Measurements from ENCODE around the gene SNX12.

DNA sequence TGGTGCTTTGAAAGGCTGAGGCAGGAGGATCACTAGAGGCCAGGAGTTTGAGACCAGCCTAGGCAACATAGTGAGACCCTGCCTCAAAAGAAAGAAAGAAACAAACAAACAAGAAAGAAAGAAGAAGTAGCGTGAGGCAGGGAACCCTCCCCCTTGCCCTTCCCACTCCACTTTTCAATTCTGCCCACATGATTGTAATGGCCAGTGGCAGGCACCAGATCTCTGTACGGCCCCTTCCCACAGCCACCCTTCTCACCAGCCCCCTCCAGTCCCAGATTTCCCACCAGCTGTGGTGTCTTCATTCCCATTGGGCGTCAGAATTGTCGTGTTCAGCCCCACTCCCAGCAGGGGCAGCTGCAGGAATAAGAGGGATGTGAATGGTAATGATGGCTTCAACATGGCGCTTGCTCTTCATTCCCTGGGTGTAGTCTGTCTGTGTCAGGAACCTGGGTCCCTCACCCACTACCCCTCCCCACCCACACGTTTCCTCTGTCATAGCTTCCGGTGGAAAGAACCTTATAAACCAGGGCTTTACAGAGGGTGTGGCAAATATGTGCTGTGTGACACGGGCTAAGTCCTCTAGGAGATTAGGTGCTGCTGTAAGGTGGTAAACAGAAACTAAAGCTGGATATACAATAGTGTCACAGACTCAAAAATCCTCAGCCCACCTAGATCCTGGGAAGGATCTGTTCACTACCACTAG is 43.2 kb upstream of the SNX12 start, which contains the start of gene IL2RG:
- TF ChIP-seq, protein P1, sequence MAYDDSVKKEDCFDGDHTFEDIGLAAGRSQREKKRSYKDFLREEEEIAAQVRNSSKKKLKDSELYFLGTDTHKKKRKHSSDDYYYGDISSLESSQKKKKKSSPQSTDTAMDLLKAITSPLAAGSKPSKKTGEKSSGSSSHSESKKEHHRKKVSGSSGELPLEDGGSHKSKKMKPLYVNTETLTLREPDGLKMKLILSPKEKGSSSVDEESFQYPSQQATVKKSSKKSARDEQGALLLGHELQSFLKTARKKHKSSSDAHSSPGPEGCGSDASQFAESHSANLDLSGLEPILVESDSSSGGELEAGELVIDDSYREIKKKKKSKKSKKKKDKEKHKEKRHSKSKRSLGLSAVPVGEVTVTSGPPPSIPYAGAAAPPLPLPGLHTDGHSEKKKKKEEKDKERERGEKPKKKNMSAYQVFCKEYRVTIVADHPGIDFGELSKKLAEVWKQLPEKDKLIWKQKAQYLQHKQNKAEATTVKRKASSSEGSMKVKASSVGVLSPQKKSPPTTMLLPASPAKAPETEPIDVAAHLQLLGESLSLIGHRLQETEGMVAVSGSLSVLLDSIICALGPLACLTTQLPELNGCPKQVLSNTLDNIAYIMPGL (CRISPR knock-in tag; IDR thresholded peaks at IDR 0.05; ENCODE audit: borderline replicate concordance): no peak
- TF ChIP-seq, protein P2, sequence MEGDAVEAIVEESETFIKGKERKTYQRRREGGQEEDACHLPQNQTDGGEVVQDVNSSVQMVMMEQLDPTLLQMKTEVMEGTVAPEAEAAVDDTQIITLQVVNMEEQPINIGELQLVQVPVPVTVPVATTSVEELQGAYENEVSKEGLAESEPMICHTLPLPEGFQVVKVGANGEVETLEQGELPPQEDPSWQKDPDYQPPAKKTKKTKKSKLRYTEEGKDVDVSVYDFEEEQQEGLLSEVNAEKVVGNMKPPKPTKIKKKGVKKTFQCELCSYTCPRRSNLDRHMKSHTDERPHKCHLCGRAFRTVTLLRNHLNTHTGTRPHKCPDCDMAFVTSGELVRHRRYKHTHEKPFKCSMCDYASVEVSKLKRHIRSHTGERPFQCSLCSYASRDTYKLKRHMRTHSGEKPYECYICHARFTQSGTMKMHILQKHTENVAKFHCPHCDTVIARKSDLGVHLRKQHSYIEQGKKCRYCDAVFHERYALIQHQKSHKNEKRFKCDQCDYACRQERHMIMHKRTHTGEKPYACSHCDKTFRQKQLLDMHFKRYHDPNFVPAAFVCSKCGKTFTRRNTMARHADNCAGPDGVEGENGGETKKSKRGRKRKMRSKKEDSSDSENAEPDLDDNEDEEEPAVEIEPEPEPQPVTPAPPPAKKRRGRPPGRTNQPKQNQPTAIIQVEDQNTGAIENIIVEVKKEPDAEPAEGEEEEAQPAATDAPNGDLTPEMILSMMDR (IDR thresholded peaks at IDR 0.05): no peak
- TF ChIP-seq POLR2A (IDR thresholded peaks at IDR 0.05; ENCODE audit: low read length): no peak

Data from A549 (cell line).